Panc1 (cell line): Measurements from ENCODE around the gene MGAT5. TPM values are rescaled to one million over a fixed set of nuclear protein-coding genes. Genes with fewer than 3 reads are reported as not detected.

Experiments
- ATAC-seq: fragments of 200-7000 bp; cut with Tn5 transposase; 2 replicates; pipeline ENCODE4 v1.9.1; 2020; ENCODE audit warnings: mild to moderate bottlenecking, moderate library complexity
- BruUV-seq: library from RNA; stranded (reverse); fragments of 400-500 nt; replicated peaks from 2 replicates; lab custom pipeline; 2021; lab: Mats Ljungman, UMichigan
- CTCF ChIA-PET: fragments of 300-600 bp; sonication (Branson Sonifier 250); formaldehyde crosslinking; loops from one replicate; lab custom pipeline; 2022; ENCODE audit warnings: antibody characterized with exemption; lab: Charles Lee
- POLR2A ChIA-PET: fragments of 300-600 bp; sonication (Branson Sonifier 250); formaldehyde crosslinking; loops from one replicate; lab custom pipeline; 2022; ENCODE audit warnings: antibody characterized with exemption; lab: Charles Lee
- DNase-seq: peaks from one replicate; pipeline ENCODE4 v3.0.0-alpha.2; 2010; ENCODE audit warnings: low read depth, low spot score
- H3K27ac ChIP-seq: 2 replicates; pipeline ENCODE4 v1.5.1; 2011; ENCODE audit warnings: mild to moderate bottlenecking, low read length, inconsistent platforms
- H3K27me3 ChIP-seq: fragments of 200-500 bp; sonication (Bioruptor generic); 2 replicates; pipeline ENCODE4 v1.6.0; 2014; ENCODE audit warnings: low read length, inconsistent platforms; ENCODE audit not compliant: control insufficient read depth, insufficient read depth
- H3K36me3 ChIP-seq: fragments of 200-500 bp; sonication (Bioruptor generic); 2 replicates; pipeline ENCODE4 v1.5.1; 2014; ENCODE audit warnings: inconsistent platforms, mild to moderate bottlenecking, low read length, moderate library complexity; ENCODE audit not compliant: control insufficient read depth, insufficient read depth
- H3K4me1 ChIP-seq: 2 replicates; pipeline ENCODE4 v1.5.1; 2011; ENCODE audit warnings: inconsistent platforms, mild to moderate bottlenecking, low read length, moderate library complexity; ENCODE audit not compliant: control insufficient read depth, insufficient read depth
- H3K4me3 ChIP-seq, 2 experiments: 2 replicates each; pipeline ENCODE4 v1.5.1; 2011 to 2012; ENCODE audit warnings: low read depth in 2 of 2, low read length in 2 of 2, mild to moderate bottlenecking in 2 of 2, inconsistent platforms in 1 of 2, moderate library complexity in 1 of 2
- H3K9me3 ChIP-seq: fragments of 200-500 bp; sonication (Bioruptor generic); 2 replicates; pipeline ENCODE4 v1.5.1; 2014; ENCODE audit warnings: low read depth, mild to moderate bottlenecking, inconsistent platforms, low read length, moderate library complexity; ENCODE audit not compliant: control insufficient read depth, insufficient read depth
- POLR2AphosphoS5 ChIP-seq: IDR thresholded peaks from 2 replicates; pipeline ENCODE4 v1.6.1; 2012; ENCODE audit warnings: mild to moderate bottlenecking, low read depth, low read length, moderate library complexity
- SIN3A ChIP-seq: IDR thresholded peaks from 2 replicates; pipeline ENCODE4 v1.6.1; 2012; ENCODE audit warnings: low read depth, mild to moderate bottlenecking, low read length, moderate library complexity, borderline replicate concordance; ENCODE audit not compliant: insufficient read depth
- TCF7L2 ChIP-seq: IDR thresholded peaks from 2 replicates; pipeline ENCODE4 v1.6.1; 2011; ENCODE audit warnings: mild to moderate bottlenecking, low read depth, low read length, inconsistent platforms
- in situ Hi-C: cut with HindIII; loops from 2 replicates; pipeline ENCODE4 v1.10.0; 2016; ENCODE audit warnings: low sequenced_read_pairs, low pct_unique_long_range_greater_than_20kb
- intact Hi-C: fragments of 100-400 bp; cut with micrococcal nuclease; formaldehyde crosslinking; loops from one replicate; pipeline ENCODE4 v1.10.0; 2022; ENCODE audit not compliant: unreplicated experiment
- total RNA-seq: library from RNA; stranded (reverse); gene quantifications from one replicate; pipeline ENCODE4 v1.2.1, GENCODE V29; 2021; ENCODE audit not compliant: unreplicated experiment
- TF ChIP-seq, protein P1 (sequence below): fragments of 450-650 bp; IDR thresholded peaks from 2 replicates; pipeline ENCODE4 v1.5.1; 2017; ENCODE audit warnings: mild to moderate bottlenecking
- TF ChIP-seq, protein P2 (sequence below), 2 experiments: IDR thresholded peaks; 2 replicates each; pipeline ENCODE4 v1.6.1; 2011 to 2012; ENCODE audit warnings: low read depth in 2 of 2, control low read depth in 1 of 2, low read length in 1 of 2, mild to moderate bottlenecking in 1 of 2, moderate library complexity in 1 of 2; ENCODE audit not compliant: insufficient read depth in 1 of 2

Gene MGAT5
- total RNA-seq, 1 experiment from 2014 or later: 22.1 TPM

GRCh38 chr2:134460583-134460998, 206.7 kb downstream of the MGAT5 start:
- H3K27ac ChIP-seq: no peak overlapping the region
- H3K27me3 ChIP-seq: no peaks in the 10 kb centered on the region
- POLR2A ChIA-PET: no interaction called here
- in situ Hi-C loops: no loop called here
- H3K9me3 ChIP-seq: no peaks in the 10 kb centered on the region
- ATAC-seq (peak; percentile 95), DNase-seq (peak; percentile 30)
- BruUV-seq: no TSS peak
- CTCF ChIA-PET: interaction anchor here (0.6 to 0.7 kb wide), 2 partner anchors 446 to 457 kb away, joined by 3 to 4 read pairs; no protein-coding TSS in a partner anchor
- TF ChIP-seq, protein P1, sequence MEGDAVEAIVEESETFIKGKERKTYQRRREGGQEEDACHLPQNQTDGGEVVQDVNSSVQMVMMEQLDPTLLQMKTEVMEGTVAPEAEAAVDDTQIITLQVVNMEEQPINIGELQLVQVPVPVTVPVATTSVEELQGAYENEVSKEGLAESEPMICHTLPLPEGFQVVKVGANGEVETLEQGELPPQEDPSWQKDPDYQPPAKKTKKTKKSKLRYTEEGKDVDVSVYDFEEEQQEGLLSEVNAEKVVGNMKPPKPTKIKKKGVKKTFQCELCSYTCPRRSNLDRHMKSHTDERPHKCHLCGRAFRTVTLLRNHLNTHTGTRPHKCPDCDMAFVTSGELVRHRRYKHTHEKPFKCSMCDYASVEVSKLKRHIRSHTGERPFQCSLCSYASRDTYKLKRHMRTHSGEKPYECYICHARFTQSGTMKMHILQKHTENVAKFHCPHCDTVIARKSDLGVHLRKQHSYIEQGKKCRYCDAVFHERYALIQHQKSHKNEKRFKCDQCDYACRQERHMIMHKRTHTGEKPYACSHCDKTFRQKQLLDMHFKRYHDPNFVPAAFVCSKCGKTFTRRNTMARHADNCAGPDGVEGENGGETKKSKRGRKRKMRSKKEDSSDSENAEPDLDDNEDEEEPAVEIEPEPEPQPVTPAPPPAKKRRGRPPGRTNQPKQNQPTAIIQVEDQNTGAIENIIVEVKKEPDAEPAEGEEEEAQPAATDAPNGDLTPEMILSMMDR: peak; percentile 89
- TF ChIP-seq SIN3A (no peak), TCF7L2 (no peak), POLR2AphosphoS5 (no peak)
- no peaks in the 10 kb centered on the region for H3K36me3 ChIP-seq
- no peaks in the 10 kb centered on the region for H3K4me1 ChIP-seq
- intact Hi-C loops: loop anchor here (5.0 kb wide), 1 partner anchor 437 kb away; no protein-coding TSS in a partner anchor
- no peak overlapping the region for H3K4me3 ChIP-seq

GRCh38 chr2:134461511-134461910, 207.6 kb downstream of the MGAT5 start:
- ATAC-seq (no peak), DNase-seq (no peak)
- H3K27ac ChIP-seq: no peak overlapping the region
- intact Hi-C loops: loop anchor here (5.0 kb wide), 1 partner anchor 436 kb away; no protein-coding TSS in a partner anchor
- no TSS peak for BruUV-seq
- H3K4me3 ChIP-seq: no peak overlapping the region
- POLR2A ChIA-PET: no interaction called here
- no peaks in the 10 kb centered on the region for H3K27me3 ChIP-seq
- CTCF ChIA-PET: no interaction called here
- H3K9me3 ChIP-seq: no peaks in the 10 kb centered on the region
- in situ Hi-C loops: no loop called here
- no peaks in the 10 kb centered on the region for H3K36me3 ChIP-seq
- no peaks in the 10 kb centered on the region for H3K4me1 ChIP-seq
- TF ChIP-seq POLR2AphosphoS5 (no peak), SIN3A (no peak), TCF7L2 (no peak)
- TF ChIP-seq, protein P2, sequence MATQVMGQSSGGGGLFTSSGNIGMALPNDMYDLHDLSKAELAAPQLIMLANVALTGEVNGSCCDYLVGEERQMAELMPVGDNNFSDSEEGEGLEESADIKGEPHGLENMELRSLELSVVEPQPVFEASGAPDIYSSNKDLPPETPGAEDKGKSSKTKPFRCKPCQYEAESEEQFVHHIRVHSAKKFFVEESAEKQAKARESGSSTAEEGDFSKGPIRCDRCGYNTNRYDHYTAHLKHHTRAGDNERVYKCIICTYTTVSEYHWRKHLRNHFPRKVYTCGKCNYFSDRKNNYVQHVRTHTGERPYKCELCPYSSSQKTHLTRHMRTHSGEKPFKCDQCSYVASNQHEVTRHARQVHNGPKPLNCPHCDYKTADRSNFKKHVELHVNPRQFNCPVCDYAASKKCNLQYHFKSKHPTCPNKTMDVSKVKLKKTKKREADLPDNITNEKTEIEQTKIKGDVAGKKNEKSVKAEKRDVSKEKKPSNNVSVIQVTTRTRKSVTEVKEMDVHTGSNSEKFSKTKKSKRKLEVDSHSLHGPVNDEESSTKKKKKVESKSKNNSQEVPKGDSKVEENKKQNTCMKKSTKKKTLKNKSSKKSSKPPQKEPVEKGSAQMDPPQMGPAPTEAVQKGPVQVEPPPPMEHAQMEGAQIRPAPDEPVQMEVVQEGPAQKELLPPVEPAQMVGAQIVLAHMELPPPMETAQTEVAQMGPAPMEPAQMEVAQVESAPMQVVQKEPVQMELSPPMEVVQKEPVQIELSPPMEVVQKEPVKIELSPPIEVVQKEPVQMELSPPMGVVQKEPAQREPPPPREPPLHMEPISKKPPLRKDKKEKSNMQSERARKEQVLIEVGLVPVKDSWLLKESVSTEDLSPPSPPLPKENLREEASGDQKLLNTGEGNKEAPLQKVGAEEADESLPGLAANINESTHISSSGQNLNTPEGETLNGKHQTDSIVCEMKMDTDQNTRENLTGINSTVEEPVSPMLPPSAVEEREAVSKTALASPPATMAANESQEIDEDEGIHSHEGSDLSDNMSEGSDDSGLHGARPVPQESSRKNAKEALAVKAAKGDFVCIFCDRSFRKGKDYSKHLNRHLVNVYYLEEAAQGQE (IDR thresholded peaks at IDR 0.05; ENCODE audit: insufficient read depth in 1 of 2, low read depth in 2 of 2, low read length in 1 of 2): no peak
- TF ChIP-seq, protein P1: no peak
